ENCODE measurements around the gene ANKRD13C. TPM values are rescaled to one million over a fixed set of nuclear protein-coding genes. Genes with fewer than 3 reads are reported as not detected.

ANKRD13C gene, protein sequence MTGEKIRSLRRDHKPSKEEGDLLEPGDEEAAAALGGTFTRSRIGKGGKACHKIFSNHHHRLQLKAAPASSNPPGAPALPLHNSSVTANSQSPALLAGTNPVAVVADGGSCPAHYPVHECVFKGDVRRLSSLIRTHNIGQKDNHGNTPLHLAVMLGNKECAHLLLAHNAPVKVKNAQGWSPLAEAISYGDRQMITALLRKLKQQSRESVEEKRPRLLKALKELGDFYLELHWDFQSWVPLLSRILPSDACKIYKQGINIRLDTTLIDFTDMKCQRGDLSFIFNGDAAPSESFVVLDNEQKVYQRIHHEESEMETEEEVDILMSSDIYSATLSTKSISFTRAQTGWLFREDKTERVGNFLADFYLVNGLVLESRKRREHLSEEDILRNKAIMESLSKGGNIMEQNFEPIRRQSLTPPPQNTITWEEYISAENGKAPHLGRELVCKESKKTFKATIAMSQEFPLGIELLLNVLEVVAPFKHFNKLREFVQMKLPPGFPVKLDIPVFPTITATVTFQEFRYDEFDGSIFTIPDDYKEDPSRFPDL
- total RNA-seq (23.4 TPM), polyA plus RNA-seq (ENCODE audit: insufficient read depth, low read depth, low replicate concordance) (8.4 TPM)
- long read RNA-seq, donor 1, full-length matches to known transcripts = 5 of 5 reads
- long read RNA-seq, donor 1, partial matches to known transcripts = 0 of 5 reads
- long read RNA-seq, donor 1, other reads (novel, unspliced or antisense) = 0 of 5 reads
- long read RNA-seq, donor 2, full-length matches to known transcripts = 2 of 8 reads
- long read RNA-seq, donor 2, partial matches to known transcripts = 6 of 8 reads
- long read RNA-seq, donor 2, other reads (novel, unspliced or antisense) = 0 of 8 reads
- long read RNA-seq, donor 3, full-length matches to known transcripts = 1 of 1 reads
- long read RNA-seq, donor 3, partial matches to known transcripts = 0 of 1 reads
- long read RNA-seq, donor 3, other reads (novel, unspliced or antisense) = 0 of 1 reads
- long read RNA-seq, donor 4, full-length matches to known transcripts = 1 of 1 reads
- long read RNA-seq, donor 4, partial matches to known transcripts = 0 of 1 reads
- long read RNA-seq, donor 4, other reads (novel, unspliced or antisense) = 0 of 1 reads
- long read RNA-seq, donor 5 = 0 reads
- long read RNA-seq, donor 6, full-length matches to known transcripts = 3 of 3 reads
- long read RNA-seq, donor 6, partial matches to known transcripts = 0 of 3 reads
- long read RNA-seq, donor 6, other reads (novel, unspliced or antisense) = 0 of 3 reads
- long read RNA-seq, donor 7, full-length matches to known transcripts = 13 of 31 reads
- long read RNA-seq, donor 7, partial matches to known transcripts = 1 of 31 reads
- long read RNA-seq, donor 7, other reads (novel, unspliced or antisense) = 17 of 31 reads
- long read RNA-seq, donor 8 = 0 reads
- long read RNA-seq, donor 9 = 0 reads
- long read RNA-seq, donor 10, full-length matches to known transcripts = 1 of 9 reads
- long read RNA-seq, donor 10, partial matches to known transcripts = 8 of 9 reads
- long read RNA-seq, donor 10, other reads (novel, unspliced or antisense) = 0 of 9 reads

DNA sequence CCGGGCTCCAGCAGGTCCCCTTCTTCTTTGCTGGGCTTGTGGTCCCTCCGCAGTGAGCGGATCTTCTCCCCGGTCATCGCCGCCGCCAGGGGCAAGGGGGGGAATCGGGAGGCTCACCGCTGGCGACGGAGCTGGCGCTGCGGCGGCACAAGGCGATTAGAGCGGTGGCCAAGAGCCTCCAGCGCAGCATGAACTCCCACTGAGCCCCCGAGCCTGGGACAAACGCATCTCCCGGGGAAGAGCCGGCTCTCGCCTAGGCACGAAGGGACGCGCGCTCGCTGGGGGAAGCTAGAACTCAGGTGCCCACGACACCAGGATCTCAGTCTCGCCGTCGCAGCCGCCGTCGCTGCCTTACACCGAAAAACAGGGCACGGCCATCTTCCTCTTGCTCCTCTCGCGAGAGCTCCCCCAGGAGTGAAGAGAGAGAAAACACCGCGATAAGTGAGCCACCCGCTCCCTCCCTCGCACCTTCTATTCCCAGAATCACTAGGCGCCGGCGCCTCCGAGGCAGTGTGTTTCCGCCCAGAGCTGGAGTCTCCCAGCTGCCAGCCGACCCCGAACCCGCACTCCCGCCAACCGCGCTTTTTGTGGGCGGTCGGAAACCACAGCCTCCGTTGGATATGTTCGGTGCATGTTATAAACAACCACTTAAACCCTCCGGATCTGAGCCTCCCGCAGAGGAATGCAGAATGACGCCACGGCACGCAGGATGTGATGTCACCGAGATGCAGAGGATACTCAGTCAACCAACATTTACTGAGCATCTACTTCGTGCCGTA lies at the start of gene ANKRD13C:
ANKRD13C (minus strand) TSS at position 391 of the 779 bp plus-strand sequence; CDS start at position 77, 314 bp downstream.
- Histone ChIP-seq H3K27me3 (ENCODE audit: control insufficient read depth, insufficient read depth, low read length) (no peaks in the 10 kb centered on the region), H3K4me3 (ENCODE audit: low read length in 3 of 3) (peak within 1 kb of the TSS; percentile 83 to 100 (median 91)), H3K9me3 (ENCODE audit: control insufficient read depth in 2 of 3, insufficient read depth in 1 of 3, low read length in 3 of 3) (no peaks in the 10 kb centered on the region), H3K36me3 (ENCODE audit: control insufficient read depth in 2 of 3, insufficient read depth in 3 of 3, low read length in 3 of 3) (no peaks in the 10 kb centered on the region), H3K4me1 (ENCODE audit: control insufficient read depth in 2 of 3, insufficient read depth in 2 of 3, low read depth in 1 of 3, low read length in 3 of 3) (peaks cover 0 to 6% (median 2%) of the 10 kb centered on the region in 3 donors), H3K27ac (ENCODE audit: low read depth in 2 of 2, low read length in 2 of 2) (peak within 1 kb of the TSS; percentile 93 to 94), H3K9ac (ENCODE audit: low read length in 3 of 3) (peak within 1 kb of the TSS; percentile 71 to 98 (median 82))
- intact Hi-C loops (cut with DNase I) = no loop called here
- TF ChIP-seq, protein P1, sequence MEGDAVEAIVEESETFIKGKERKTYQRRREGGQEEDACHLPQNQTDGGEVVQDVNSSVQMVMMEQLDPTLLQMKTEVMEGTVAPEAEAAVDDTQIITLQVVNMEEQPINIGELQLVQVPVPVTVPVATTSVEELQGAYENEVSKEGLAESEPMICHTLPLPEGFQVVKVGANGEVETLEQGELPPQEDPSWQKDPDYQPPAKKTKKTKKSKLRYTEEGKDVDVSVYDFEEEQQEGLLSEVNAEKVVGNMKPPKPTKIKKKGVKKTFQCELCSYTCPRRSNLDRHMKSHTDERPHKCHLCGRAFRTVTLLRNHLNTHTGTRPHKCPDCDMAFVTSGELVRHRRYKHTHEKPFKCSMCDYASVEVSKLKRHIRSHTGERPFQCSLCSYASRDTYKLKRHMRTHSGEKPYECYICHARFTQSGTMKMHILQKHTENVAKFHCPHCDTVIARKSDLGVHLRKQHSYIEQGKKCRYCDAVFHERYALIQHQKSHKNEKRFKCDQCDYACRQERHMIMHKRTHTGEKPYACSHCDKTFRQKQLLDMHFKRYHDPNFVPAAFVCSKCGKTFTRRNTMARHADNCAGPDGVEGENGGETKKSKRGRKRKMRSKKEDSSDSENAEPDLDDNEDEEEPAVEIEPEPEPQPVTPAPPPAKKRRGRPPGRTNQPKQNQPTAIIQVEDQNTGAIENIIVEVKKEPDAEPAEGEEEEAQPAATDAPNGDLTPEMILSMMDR (IDR thresholded peaks at IDR 0.05; ENCODE audit: borderline replicate concordance, extremely low read depth, insufficient read depth) = peak; percentile 12
- no peak for FAIRE-seq
- peak; percentile 96 to 99 (median 97) for DNase-seq

DNA sequence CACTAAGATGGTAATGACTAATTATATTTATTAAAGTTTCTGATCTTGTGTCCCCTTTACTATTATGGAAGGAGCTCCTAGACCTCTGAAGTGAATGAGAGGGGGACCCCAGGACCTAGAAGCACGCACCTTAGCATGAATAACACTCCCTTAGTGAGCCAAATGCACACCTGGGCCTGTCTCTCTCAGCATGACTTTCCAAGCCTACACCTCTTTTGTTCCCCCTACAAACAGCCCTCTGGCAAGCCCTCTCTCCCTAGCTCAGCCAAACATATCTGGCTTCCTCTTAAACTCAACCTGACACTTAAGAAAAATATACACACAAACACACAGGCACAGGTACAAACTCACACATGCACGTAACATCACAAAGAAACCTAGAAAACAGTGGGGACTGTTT lies 49.2 kb upstream of the ANKRD13C start:
- H3K9ac ChIP-seq (ENCODE audit: low read length in 3 of 3) = no peak overlapping the region
- H3K36me3 ChIP-seq (ENCODE audit: control insufficient read depth in 2 of 3, insufficient read depth in 3 of 3, low read length in 3 of 3) = no peaks in the 10 kb centered on the region
- FAIRE-seq = no peak
- no peak for DNase-seq
- TF ChIP-seq, protein P1 (IDR thresholded peaks at IDR 0.05; ENCODE audit: borderline replicate concordance, extremely low read depth, insufficient read depth) = no peak
- H3K27ac ChIP-seq (ENCODE audit: low read depth in 2 of 2, low read length in 2 of 2) = no peak overlapping the region
- intact Hi-C loops (cut with DNase I) = no loop called here
- H3K4me3 ChIP-seq (ENCODE audit: low read length in 3 of 3) = no peak overlapping the region
- H3K9me3 ChIP-seq (ENCODE audit: control insufficient read depth in 2 of 3, insufficient read depth in 1 of 3, low read length in 3 of 3) = no peaks in the 10 kb centered on the region
- no peaks in the 10 kb centered on the region for H3K27me3 ChIP-seq (ENCODE audit: control insufficient read depth, insufficient read depth, low read length)
- H3K4me1 ChIP-seq (ENCODE audit: control insufficient read depth in 2 of 3, insufficient read depth in 2 of 3, low read depth in 1 of 3, low read length in 3 of 3) = no peaks in the 10 kb centered on the region

DNA sequence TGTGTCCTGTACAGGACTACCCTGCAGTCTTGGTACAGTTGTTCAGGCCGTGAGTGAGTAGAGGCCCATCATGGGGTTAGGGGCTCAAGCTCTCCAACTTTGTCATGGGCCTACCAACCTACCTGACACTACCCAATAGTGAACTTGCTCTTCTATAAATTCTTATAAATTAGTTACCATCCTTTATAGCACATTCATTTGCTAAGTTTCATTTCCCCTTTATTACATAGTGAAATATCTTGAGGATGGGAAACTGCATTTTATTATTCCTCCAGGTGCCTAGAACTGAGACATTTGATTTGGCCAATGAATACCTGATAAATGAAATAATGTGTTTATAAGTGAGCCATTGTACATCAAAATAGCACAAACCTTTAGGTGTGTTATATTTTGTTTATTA lies 47.5 kb upstream of the ANKRD13C start:
- intact Hi-C loops (cut with DNase I) = no loop called here
- H3K27ac ChIP-seq (ENCODE audit: low read depth in 2 of 2, low read length in 2 of 2) = no peak overlapping the region
- H3K4me3 ChIP-seq (ENCODE audit: low read length in 3 of 3) = no peak overlapping the region
- DNase-seq = no peak
- no peaks in the 10 kb centered on the region for H3K36me3 ChIP-seq (ENCODE audit: control insufficient read depth in 2 of 3, insufficient read depth in 3 of 3, low read length in 3 of 3)
- no peaks in the 10 kb centered on the region for H3K4me1 ChIP-seq (ENCODE audit: control insufficient read depth in 2 of 3, insufficient read depth in 2 of 3, low read depth in 1 of 3, low read length in 3 of 3)
- TF ChIP-seq, protein P1 (IDR thresholded peaks at IDR 0.05; ENCODE audit: borderline replicate concordance, extremely low read depth, insufficient read depth) = no peak
- no peaks in the 10 kb centered on the region for H3K27me3 ChIP-seq (ENCODE audit: control insufficient read depth, insufficient read depth, low read length)
- no peaks in the 10 kb centered on the region for H3K9me3 ChIP-seq (ENCODE audit: control insufficient read depth in 2 of 3, insufficient read depth in 1 of 3, low read length in 3 of 3)
- H3K9ac ChIP-seq (ENCODE audit: low read length in 3 of 3) = no peak overlapping the region
- FAIRE-seq = no peak

Measured in kidney (tissue), 22 donors.